Measurements from ENCODE around the gene FBXW4.

- TF ChIP-seq ZNF18 (tag by site-specific recombination; IDR thresholded peaks at IDR 0.05) (no peak), TCF7L2 (IDR thresholded peaks at IDR 0.05; ENCODE audit: borderline replicate concordance, low read depth, low read length) (no peak), CTCF (tag by site-specific recombination; IDR thresholded peaks at IDR 0.05) (no peak), YY1 (tag by site-specific recombination; IDR thresholded peaks at IDR 0.05) (no peak), REST (tag by site-specific recombination; IDR thresholded peaks at IDR 0.05) (no peak), ZNF211 (tag by site-specific recombination; IDR thresholded peaks at IDR 0.05; ENCODE audit: low read depth) (no peak), PATZ1 (tag by site-specific recombination; IDR thresholded peaks at IDR 0.05) (no peak), ZNF335 (tag by site-specific recombination; conservative IDR thresholded peaks at IDR 0.05) (no peak), ZBTB7A (tag by site-specific recombination; IDR thresholded peaks at IDR 0.05; ENCODE audit: low read depth) (no peak), ZNF639 (tag by site-specific recombination; IDR thresholded peaks at IDR 0.05) (no peak), ZNF561 (tag by site-specific recombination; IDR thresholded peaks at IDR 0.05; ENCODE audit: borderline replicate concordance) (no peak), GLIS1 (tag by site-specific recombination; IDR thresholded peaks at IDR 0.05) (no peak), ZNF121 (tag by site-specific recombination; IDR thresholded peaks at IDR 0.05) (no peak)
Observed at GRCh38 chr10:101644002-101644401, 51.0 kb downstream of the FBXW4 start.
